DMS53 (cell line): ENCODE data around the gene ENPP6.

ENCODE experiments used
- DNase-seq: peaks from one replicate; lab custom pipeline; 2025; lab: John Stamatoyannopoulos, UW

Gene ENPP6

DNA sequence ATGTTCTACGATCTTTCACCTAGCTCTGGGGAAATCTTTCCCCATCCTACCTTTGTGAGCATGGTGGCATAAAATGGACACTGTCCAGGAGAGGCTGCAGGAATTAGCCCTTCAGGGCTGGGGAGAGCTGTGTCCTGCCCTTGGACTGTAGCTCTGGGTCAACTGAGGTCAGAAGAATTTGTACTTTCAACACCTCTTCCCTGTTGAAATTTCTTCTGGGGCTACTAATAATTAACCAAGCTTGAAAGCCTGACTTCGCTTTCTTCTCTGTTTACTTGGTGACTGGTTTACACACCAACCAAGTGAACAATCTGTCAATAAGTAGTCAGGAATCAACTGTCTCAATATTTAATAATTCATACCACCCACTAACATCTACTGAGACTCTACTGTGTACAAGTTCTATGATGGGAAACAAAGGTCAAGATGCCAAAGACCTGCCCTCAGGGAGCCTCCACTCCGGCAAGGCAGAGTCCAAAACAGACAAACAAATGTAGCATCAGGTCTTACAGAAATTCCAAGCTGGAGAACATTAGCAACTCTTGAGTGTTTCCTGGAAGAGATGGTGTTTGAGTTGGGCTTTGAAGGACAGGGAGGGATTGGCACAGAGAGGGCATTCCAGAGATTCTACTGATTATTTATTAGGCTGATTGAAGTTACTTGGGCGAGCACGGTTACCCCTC lies 113.1 kb downstream of the ENPP6 start:
- DNase-seq = peak; percentile 55

GRCh38 chr4:184103527-184104264 lies 114.0 kb downstream of the ENPP6 start:
- no peak for DNase-seq

- DNase-seq = peak; percentile 13
Measured at GRCh38 chr4:184102927-184103326, 114.7 kb downstream of the ENPP6 start.

- no peak for DNase-seq
Measured at GRCh38 chr4:184102488-184102887, 115.2 kb downstream of the ENPP6 start.

DNA sequence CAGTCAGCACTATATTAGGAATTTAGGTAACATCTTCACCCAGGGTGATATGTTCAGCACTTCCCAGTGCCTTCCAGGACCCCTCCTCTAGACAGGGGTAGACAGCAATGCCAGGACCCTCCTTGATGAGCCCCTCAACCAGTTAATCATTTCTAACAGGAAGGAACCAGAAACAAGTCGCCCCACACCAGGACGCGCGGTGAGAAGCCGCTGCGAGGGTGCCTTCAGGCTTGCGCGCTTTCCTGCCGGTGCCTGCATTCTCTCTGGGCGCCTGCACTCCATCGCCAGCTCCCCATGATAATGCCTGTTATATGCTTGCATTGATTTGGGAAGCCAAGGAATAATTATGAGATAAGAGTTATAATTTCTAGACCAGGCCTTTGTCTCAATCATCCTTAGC lies 116.0 kb downstream of the ENPP6 start:
- DNase-seq = no peak

DNA sequence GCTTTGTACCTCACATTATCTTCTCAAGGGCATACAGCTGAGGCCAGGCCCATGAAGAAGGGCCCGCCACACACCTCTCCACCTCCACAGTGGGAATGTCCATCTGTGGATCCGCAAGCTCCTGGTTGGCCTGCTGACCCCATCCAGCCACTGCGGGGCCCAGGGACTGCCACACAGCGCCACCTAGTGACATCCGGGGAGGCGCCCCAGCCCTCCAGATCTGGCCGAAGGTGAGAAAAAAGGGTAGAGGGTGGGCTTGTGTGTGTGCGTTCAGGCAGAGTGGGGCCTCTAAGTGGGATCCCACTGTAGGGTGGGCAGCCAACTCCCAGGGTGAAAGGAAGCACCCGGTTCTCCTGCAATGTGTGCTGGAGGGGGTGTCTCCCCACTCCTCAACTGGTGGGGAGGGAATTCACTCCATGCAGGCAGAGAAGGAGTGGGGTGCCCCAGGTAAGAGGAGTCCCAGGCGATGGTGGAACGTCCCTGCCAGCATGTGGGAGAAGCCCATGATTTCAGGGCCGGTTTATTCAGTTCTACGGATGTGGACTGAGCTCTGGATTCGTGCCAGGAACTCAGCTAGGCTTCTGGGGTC lies 117.3 kb downstream of the ENPP6 start:
- DNase-seq = peak; percentile 67

- no peak for DNase-seq
Measured at GRCh38 chr4:184099535-184099966, 118.1 kb downstream of the ENPP6 start.

DNA sequence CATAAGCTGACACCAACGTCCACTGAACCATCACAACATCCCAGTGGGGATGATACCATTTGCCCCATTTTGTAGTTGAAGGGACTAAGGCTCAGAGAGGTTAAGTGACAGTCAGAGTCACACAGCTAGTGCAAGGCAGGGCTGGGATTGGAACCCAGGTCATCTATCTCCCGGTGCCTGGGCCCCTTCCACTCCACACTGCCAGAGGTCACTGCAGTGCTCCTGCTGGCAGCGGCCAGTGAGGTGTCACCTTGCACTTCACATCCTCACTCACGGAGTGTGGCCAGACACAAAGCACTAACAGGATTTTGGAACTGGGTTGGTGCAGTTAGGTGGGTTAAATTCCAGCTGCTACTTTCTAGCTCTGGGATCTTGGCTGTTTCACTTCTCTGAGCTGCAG lies 118.7 kb downstream of the ENPP6 start:
- no peak for DNase-seq

DNA sequence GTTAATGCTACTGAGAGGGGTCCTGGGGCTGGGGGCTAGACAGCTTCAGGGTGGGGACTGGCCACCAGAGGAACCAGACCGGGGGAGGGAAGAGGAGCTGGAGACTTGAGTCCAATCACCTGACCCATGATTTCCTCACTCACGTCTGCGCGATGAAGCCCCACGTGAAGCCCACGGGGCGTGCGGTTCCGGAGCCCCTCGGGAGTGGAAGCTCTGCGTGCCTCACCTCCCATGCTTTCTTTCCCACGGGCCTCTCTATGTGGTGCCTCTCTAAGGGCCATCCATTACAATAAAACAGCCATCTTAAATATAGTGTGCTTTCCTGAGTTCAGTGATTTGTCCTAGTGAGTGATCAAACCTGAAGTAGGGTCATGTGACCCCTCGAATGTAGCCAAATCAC lies 119.9 kb downstream of the ENPP6 start:
- DNase-seq = no peak

GRCh38 chr4:184097241-184097605 lies 120.5 kb downstream of the ENPP6 start:
- DNase-seq = peak; percentile 4

DNA sequence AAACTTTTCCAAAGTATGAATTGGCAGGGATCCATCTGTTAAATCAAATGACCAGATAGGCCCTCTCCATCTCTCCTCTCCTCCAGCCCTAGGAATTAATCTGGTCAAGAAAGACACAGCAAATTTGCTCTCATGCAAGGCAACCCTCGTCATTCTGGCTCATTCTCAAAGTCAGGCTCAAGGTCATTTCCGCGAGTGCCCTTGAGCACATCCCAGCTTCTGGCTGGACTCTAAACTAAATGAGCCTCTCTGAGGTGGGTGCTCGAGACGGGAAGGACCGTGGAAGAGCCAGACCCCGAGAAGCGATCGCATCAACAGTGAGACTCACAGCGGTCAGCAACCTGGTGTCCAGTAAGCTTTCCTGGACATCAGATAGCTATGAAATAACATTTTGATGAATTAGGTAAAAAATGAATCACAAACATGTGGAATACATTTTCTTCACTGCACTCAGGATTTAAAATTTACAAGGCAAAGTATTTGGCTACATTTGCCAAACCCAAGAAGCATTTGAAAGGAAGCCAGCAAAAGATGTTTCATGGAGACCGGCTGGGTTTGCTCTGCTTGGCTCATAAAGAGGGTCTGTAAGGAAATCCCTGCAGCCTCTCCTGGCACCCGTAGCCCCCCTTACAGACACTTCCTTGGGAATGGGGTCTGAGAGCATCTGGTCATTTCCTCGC lies 121.0 kb downstream of the ENPP6 start:
- no peak for DNase-seq

GRCh38 chr4:184094532-184095159 lies 123.0 kb downstream of the ENPP6 start:
- DNase-seq = no peak

- no peak for DNase-seq
Measured at GRCh38 chr4:184091986-184092385, 125.7 kb downstream of the ENPP6 start.

DNA sequence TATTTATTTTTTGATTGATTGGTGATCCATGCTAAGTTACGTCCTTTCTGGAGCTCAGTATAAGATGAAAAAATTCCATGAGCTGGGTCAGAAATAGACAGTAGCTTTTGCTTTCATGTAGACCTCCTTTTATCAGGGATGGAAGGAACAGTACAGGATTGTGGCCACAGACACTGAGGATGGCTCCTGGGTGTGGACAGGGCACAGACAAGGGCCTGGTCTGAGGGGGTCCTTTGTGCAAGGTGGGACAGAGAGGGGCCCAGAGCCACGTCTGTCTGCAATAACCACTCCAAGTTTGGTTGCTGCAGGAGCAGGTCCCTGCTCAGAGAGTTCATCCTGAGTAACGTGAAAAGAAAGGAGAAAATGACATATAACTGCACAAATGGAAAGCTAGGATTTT lies 127.1 kb downstream of the ENPP6 start:
- DNase-seq = no peak

DNA sequence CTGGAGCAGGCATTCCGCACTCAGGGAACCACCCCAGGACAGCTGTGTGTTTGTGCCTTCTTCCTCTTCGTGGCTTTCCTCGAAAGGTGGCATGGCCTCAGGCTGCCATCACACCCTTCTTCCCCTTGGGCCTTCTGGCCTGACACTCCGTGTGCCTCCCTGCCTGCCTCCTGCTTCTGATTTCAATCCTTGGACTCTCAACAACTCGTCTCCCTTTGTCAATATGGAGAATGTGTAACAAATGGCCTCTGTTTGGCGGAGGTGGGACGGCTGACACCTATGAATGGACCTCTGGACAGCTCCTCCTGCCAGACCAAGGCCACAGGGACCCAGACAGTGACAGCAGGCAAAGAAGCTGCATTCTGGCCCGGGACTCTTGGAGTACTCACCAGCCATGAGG lies 137.0 kb downstream of the ENPP6 start:
- DNase-seq = no peak

DNA sequence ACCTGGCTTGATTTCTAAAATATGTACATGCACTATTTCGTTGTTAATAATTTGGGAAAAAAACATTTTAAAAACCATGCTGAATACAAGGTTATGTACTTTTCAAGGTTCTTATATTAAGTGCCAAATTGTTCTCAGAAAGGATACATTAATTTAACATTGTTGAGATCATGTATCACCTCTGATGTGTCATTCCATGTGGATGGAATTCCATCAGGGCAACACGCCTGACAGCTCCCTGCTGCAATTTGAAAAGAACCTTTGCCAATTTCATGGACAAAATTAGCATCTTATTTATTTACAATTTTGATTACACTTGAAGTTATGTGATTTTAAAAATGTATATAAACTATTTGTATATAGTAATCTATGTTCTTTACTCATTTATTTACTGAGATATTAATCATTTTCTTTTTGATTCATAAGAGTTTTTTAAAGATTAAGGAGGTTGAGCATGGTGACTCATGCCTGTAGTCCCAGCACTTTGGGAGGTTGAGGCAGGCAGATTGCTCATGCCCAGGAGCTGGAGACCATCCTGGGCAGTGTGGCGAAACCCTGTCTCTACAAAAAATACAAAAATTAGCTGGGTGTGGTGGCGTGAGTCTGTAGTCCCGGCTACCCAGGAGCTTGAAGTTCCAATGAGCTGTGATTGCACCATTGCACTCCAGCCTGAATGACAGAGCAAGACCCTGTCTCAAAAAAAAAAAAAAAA lies 142.8 kb downstream of the ENPP6 start:
- no peak for DNase-seq

GRCh38 chr4:184067931-184068554 lies 149.6 kb downstream of the ENPP6 start:
- no peak for DNase-seq

- DNase-seq = no peak
Measured at GRCh38 chr4:184066584-184067300, 150.9 kb downstream of the ENPP6 start.

GRCh38 chr4:184064877-184065276 lies 152.8 kb downstream of the ENPP6 start:
- peak; percentile 29 for DNase-seq

- DNase-seq = no peak
Measured at GRCh38 chr4:184062769-184063168, 154.9 kb downstream of the ENPP6 start.

DNA sequence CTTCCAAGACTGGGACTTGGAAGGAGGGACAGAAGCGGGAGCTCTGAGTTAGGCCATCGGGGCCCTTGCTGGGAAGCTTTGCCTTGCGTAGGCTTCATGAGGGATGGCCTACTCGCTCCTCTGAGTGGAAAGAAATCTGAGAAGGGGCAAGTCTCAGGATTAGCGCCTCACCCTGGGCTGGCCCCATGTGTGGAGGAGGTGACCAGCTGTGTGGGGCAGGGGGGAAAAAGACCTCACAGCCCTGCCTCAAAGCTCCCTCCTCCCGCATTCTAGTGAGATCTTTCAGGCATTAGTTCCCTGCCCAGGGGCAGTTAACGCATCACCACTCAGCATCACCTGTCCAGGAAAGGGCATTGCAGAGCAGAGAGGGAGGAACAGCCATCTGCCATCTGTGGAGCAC lies 156.1 kb downstream of the ENPP6 start:
- DNase-seq = no peak
